WTC11 (cell line): ENCODE data around the gene NECTIN2.

Source experiments
- CTCF ChIP-seq: fragments of 200-600 bp; IDR thresholded peaks from 2 replicates; pipeline ENCODE4 v1.8.0; 2022; ENCODE audit warnings: antibody characterized with exemption
- NFYB ChIP-seq: sonication (generic); formaldehyde crosslinking; conservative IDR thresholded peaks from 2 replicates; pipeline ENCODE4 v1.8.0; 2022; ENCODE audit warnings: low read depth, missing genetic modification reagents
- RELA ChIP-seq: sonication (generic); formaldehyde crosslinking; IDR thresholded peaks from 2 replicates; pipeline ENCODE4 v1.8.1; 2022; ENCODE audit warnings: missing genetic modification reagents, mild to moderate bottlenecking, borderline replicate concordance
- ZNF263 ChIP-seq: sonication (generic); formaldehyde crosslinking; IDR thresholded peaks from 2 replicates; pipeline ENCODE4 v1.8.1; 2022; ENCODE audit warnings: low read depth, mild to moderate bottlenecking, moderate library complexity, missing genetic modification reagents
- ZNF281 ChIP-seq: sonication (generic); formaldehyde crosslinking; IDR thresholded peaks from 2 replicates; pipeline ENCODE4 v1.8.0; 2023; ENCODE audit warnings: mild to moderate bottlenecking, missing genetic modification reagents
- ZNF425 ChIP-seq: fragments of 250-450 bp; sonication (Bioruptor Pico); conservative IDR thresholded peaks from 2 replicates; pipeline ENCODE4 v1.9.0; 2021; ENCODE audit warnings: mild to moderate bottlenecking

- TF ChIP-seq ZNF281 (no peak), RELA (no peak), CTCF (no peak), NFYB (CRISPR knock-in tag) (no peak), ZNF263 (CRISPR knock-in tag) (no peak), ZNF425 (CRISPR knock-in tag) (no peak)
Observed at GRCh38 chr19:44799627-44800346, 46.3 kb upstream of the NECTIN2 start.
